ENCODE measurements around the gene PDE2A. TPM values are rescaled to one million over a fixed set of nuclear protein-coding genes. Genes with fewer than 3 reads are reported as not detected.
A peak's percentile ranks its signal among the peaks of the same experiment; 100 is the strongest.

PDE2A gene
- polyA plus RNA-seq, 3 donors = 0.18 to 1.7 (median 0.53) TPM

GRCh38 chr11:72637926-72638325 lies 36.3 kb downstream of the PDE2A start:
- H3K9ac ChIP-seq (ENCODE audit: insufficient read depth, low read length, poor library complexity, severe bottlenecking) = no peak overlapping the region
- H3K27me3 ChIP-seq (ENCODE audit: control insufficient read depth in 2 of 2, insufficient read depth in 2 of 2, low read length in 2 of 2) = peaks cover 14 to 51% of the 10 kb centered on the region in 2 donors
- no peak overlapping the region for H3K4me2 ChIP-seq (replicated peaks; ENCODE audit: extremely low read depth, low read length, poor library complexity, severe bottlenecking)
- Mint-ChIP-seq H3K27me3 (ENCODE audit: low read depth in 3 of 3) (peaks cover 31 to 43% (median 40%) of the 10 kb centered on the region in 3 donors), H3K27ac (peak overlapping the region in 1 of 7 donors; percentile 22), H3K4me3 (no peak overlapping the region), H3K36me3 (no peaks in the 10 kb centered on the region), H3K9me3 (peaks cover 0 to 8% (median 0%) of the 10 kb centered on the region in 7 donors), H3K4me1 (peaks cover 11% of the 10 kb centered on the region)
- no peak overlapping the region for H3K4me3 ChIP-seq (replicated peaks in 1 of 3; ENCODE audit: low read depth in 2 of 3, low read length in 3 of 3)
- WGBS (ENCODE audit: insufficient coverage) = 87% methylated on average over 8 of the region's 8 CpGs
- H2AFZ ChIP-seq (ENCODE audit: insufficient read depth, low read depth, low read length, poor library complexity, severe bottlenecking) = no peak overlapping the region
- intact Hi-C loops (cut with micrococcal nuclease) = no loop called here
- H3K79me2 ChIP-seq (ENCODE audit: insufficient read depth, low read length) = no peaks in the 10 kb centered on the region
- no peaks in the 10 kb centered on the region for H3K36me3 ChIP-seq (replicated peaks in 1 of 2; ENCODE audit: control insufficient read depth in 1 of 2, insufficient read depth in 2 of 2, low read length in 2 of 2)
- H3K27ac ChIP-seq (ENCODE audit: low read depth in 1 of 2, low read length in 2 of 2) = no peak overlapping the region
- peaks cover 8% of the 10 kb centered on the region for H4K20me1 ChIP-seq (ENCODE audit: insufficient read depth, low read length)
- peaks cover 0 to 14% of the 10 kb centered on the region in 2 donors for H3K9me3 ChIP-seq (replicated peaks in 1 of 2; ENCODE audit: control insufficient read depth in 1 of 2, insufficient read depth in 1 of 2, low read length in 2 of 2)
- no peak for TF ChIP-seq CTCF (IDR thresholded peaks at IDR 0.05)
- DNase-seq = no peak
- H3K4me1 ChIP-seq (ENCODE audit: control insufficient read depth in 1 of 2, insufficient read depth in 2 of 2, low read length in 2 of 2) = peaks cover 17 to 20% of the 10 kb centered on the region in 2 donors

- Histone ChIP-seq H3K9me3 (replicated peaks in 1 of 2; ENCODE audit: control insufficient read depth in 1 of 2, insufficient read depth in 1 of 2, low read length in 2 of 2) (peaks cover 0 to 14% of the 10 kb centered on the region in 2 donors), H3K79me2 (ENCODE audit: insufficient read depth, low read length) (no peaks in the 10 kb centered on the region), H3K36me3 (replicated peaks in 1 of 2; ENCODE audit: control insufficient read depth in 1 of 2, insufficient read depth in 2 of 2, low read length in 2 of 2) (no peaks in the 10 kb centered on the region), H3K9ac (ENCODE audit: insufficient read depth, low read length, poor library complexity, severe bottlenecking) (no peak overlapping the region), H3K4me2 (replicated peaks; ENCODE audit: extremely low read depth, low read length, poor library complexity, severe bottlenecking) (no peak overlapping the region), H3K27me3 (ENCODE audit: control insufficient read depth in 2 of 2, insufficient read depth in 2 of 2, low read length in 2 of 2) (peaks cover 14 to 46% of the 10 kb centered on the region in 2 donors), H2AFZ (ENCODE audit: insufficient read depth, low read depth, low read length, poor library complexity, severe bottlenecking) (no peak overlapping the region), H4K20me1 (ENCODE audit: insufficient read depth, low read length) (peaks cover 8% of the 10 kb centered on the region), H3K4me1 (ENCODE audit: control insufficient read depth in 1 of 2, insufficient read depth in 2 of 2, low read length in 2 of 2) (peaks cover 11 to 14% of the 10 kb centered on the region in 2 donors), H3K27ac (ENCODE audit: low read depth in 1 of 2, low read length in 2 of 2) (no peak overlapping the region), H3K4me3 (replicated peaks in 1 of 3; ENCODE audit: low read depth in 2 of 3, low read length in 3 of 3) (no peak overlapping the region)
- Mint-ChIP-seq H3K36me3 (no peaks in the 10 kb centered on the region), H3K4me3 (no peak overlapping the region), H3K27me3 (ENCODE audit: low read depth in 3 of 3) (peaks cover 28 to 42% (median 37%) of the 10 kb centered on the region in 3 donors), H3K9me3 (peaks cover 0 to 8% (median 0%) of the 10 kb centered on the region in 7 donors), H3K4me1 (peaks cover 8% of the 10 kb centered on the region), H3K27ac (no peak overlapping the region)
- DNase-seq = no peak
- TF ChIP-seq CTCF (IDR thresholded peaks at IDR 0.05) = no peak
- no CpG with 5 or more reads among the region's 2 CpGs for WGBS (ENCODE audit: insufficient coverage)
- intact Hi-C loops (cut with micrococcal nuclease) = no loop called here
Observed at GRCh38 chr11:72637198-72637597, 37.0 kb downstream of the PDE2A start.
